Loucy (cell line): ENCODE measurements around the gene RNASET2.
"Not testable (repeated sequence)": the region's sequence is repeated elsewhere in the genome, so short reads cannot be mapped to it uniquely, and the experiment has no call there.

ENCODE experiments used
- H2AFZ ChIP-seq: fragments of 200-600 bp; sonication (generic); 2 replicates; pipeline ENCODE4 v1.6.0; 2016; ENCODE audit warnings: antibody characterized with exemption, mild to moderate bottlenecking, low read length, moderate library complexity
- H3F3A ChIP-seq: fragments of 200-600 bp; 2 replicates; pipeline ENCODE4 v1.6.0; 2016; ENCODE audit warnings: antibody characterized with exemption, low read depth, mild to moderate bottlenecking
- H3K27me3 ChIP-seq: fragments of 200-600 bp; sonication (generic); 2 replicates; pipeline ENCODE4 v1.6.1; 2014; ENCODE audit warnings: low read length, mild to moderate bottlenecking; ENCODE audit not compliant: insufficient read depth, poor library complexity, severe bottlenecking
- H3K36me3 ChIP-seq: fragments of 200-600 bp; sonication (generic); 2 replicates; pipeline ENCODE4 v1.6.1; 2016; ENCODE audit warnings: low read length; ENCODE audit not compliant: insufficient read depth
- H3K4me1 ChIP-seq: fragments of 200-600 bp; sonication (generic); 2 replicates; pipeline ENCODE4 v1.5.1; 2014; ENCODE audit warnings: low read length, mild to moderate bottlenecking; ENCODE audit not compliant: insufficient read depth, poor library complexity, severe bottlenecking
- H3K4me2 ChIP-seq: fragments of 200-600 bp; sonication (generic); 2 replicates; pipeline ENCODE4 v1.6.0; 2014; ENCODE audit warnings: antibody characterized with exemption, low read length, low read depth, mild to moderate bottlenecking; ENCODE audit not compliant: poor library complexity, severe bottlenecking
- H3K4me3 ChIP-seq: fragments of 200-600 bp; sonication (generic); 2 replicates; pipeline ENCODE4 v1.5.1; 2014; ENCODE audit warnings: low read length, mild to moderate bottlenecking, mixed read lengths; ENCODE audit not compliant: poor library complexity, severe bottlenecking
- H3K79me2 ChIP-seq: fragments of 200-600 bp; sonication (generic); 2 replicates; pipeline ENCODE4 v1.6.1; 2014; ENCODE audit warnings: low read length; ENCODE audit not compliant: insufficient read depth
- H3K9ac ChIP-seq: fragments of 200-600 bp; sonication (generic); 2 replicates; pipeline ENCODE4 v1.6.0; 2014; ENCODE audit warnings: mild to moderate bottlenecking, low read depth, low read length, moderate library complexity; ENCODE audit not compliant: poor library complexity, severe bottlenecking
- H3K9me2 ChIP-seq: fragments of 200-600 bp; sonication (generic); replicated peaks from 2 replicates; pipeline ENCODE4 v1.6.1; 2016; ENCODE audit warnings: low read depth, low read length, mixed read lengths
- H3K9me3 ChIP-seq: fragments of 200-600 bp; sonication (generic); 2 replicates; pipeline ENCODE4 v1.6.1; 2014; ENCODE audit warnings: mild to moderate bottlenecking, antibody characterized with exemption, low read length, low read depth; ENCODE audit not compliant: insufficient read depth
- H4K20me1 ChIP-seq: fragments of 200-600 bp; sonication (generic); 2 replicates; pipeline ENCODE4 v1.6.0; 2014; ENCODE audit warnings: antibody characterized with exemption, low read length, mild to moderate bottlenecking; ENCODE audit not compliant: insufficient read depth, poor library complexity, severe bottlenecking
- EZH2phosphoT487 ChIP-seq: fragments of 200-600 bp; IDR thresholded peaks from 2 replicates; pipeline ENCODE4 v1.6.1; 2018; ENCODE audit warnings: antibody characterized with exemption, mild to moderate bottlenecking, moderate library complexity, borderline replicate concordance
- TF ChIP-seq, protein P1 (sequence below): fragments of 200-600 bp; sonication (generic); conservative IDR thresholded peaks from 2 replicates; pipeline ENCODE4 v1.5.1; 2014; ENCODE audit warnings: mild to moderate bottlenecking, antibody characterized with exemption, low read length

The RNASET2 gene

DNA sequence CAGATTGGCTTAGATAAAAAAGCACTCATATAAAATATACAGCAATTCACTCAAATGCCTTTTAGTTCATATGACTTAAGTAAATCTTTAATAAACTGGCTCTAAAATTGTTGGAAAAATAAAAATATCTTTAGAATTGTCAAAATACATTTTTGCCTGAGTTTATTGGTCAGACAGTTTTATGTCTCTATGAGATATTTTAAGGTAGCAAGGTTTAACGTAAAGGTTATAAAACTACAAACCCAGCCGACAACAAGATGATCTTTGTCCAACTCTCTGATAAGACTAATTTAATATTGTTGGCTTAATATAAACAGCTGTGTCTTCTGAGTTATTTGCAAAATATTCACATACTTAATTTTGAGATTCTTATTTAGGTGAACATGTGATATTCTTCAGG, 39.5 kb downstream of the RNASET2 start:
- no peaks in the 10 kb centered on the region for H3K4me1 ChIP-seq
- H3K9ac ChIP-seq = no peak overlapping the region
- H2AFZ ChIP-seq = no peak overlapping the region
- H3K79me2 ChIP-seq = no peaks in the 10 kb centered on the region
- no peaks in the 10 kb centered on the region for H3F3A ChIP-seq
- H3K9me3 ChIP-seq = peaks cover 4% of the 10 kb centered on the region; the same call in 1 of the 2 replicates
- no peak overlapping the region for H3K4me3 ChIP-seq
- no peak overlapping the region for H3K4me2 ChIP-seq
- no peak for TF ChIP-seq EZH2phosphoT487
- TF ChIP-seq, protein P1, sequence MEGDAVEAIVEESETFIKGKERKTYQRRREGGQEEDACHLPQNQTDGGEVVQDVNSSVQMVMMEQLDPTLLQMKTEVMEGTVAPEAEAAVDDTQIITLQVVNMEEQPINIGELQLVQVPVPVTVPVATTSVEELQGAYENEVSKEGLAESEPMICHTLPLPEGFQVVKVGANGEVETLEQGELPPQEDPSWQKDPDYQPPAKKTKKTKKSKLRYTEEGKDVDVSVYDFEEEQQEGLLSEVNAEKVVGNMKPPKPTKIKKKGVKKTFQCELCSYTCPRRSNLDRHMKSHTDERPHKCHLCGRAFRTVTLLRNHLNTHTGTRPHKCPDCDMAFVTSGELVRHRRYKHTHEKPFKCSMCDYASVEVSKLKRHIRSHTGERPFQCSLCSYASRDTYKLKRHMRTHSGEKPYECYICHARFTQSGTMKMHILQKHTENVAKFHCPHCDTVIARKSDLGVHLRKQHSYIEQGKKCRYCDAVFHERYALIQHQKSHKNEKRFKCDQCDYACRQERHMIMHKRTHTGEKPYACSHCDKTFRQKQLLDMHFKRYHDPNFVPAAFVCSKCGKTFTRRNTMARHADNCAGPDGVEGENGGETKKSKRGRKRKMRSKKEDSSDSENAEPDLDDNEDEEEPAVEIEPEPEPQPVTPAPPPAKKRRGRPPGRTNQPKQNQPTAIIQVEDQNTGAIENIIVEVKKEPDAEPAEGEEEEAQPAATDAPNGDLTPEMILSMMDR = no peak
- H3K36me3 ChIP-seq = no peaks in the 10 kb centered on the region
- no peaks in the 10 kb centered on the region for H3K27me3 ChIP-seq
- H4K20me1 ChIP-seq = no peaks in the 10 kb centered on the region
- H3K9me2 ChIP-seq = no peaks in the 10 kb centered on the region

GRCh38 chr6:166915484-166915883, 40.9 kb downstream of the RNASET2 start:
- not testable (repeated sequence) for H3K36me3 ChIP-seq, H3F3A ChIP-seq, H3K9ac ChIP-seq, H3K4me1 ChIP-seq, H2AFZ ChIP-seq, H3K9me3 ChIP-seq, H4K20me1 ChIP-seq, H3K79me2 ChIP-seq, H3K4me3 ChIP-seq, H3K27me3 ChIP-seq, H3K4me2 ChIP-seq, H3K9me2 ChIP-seq

DNA sequence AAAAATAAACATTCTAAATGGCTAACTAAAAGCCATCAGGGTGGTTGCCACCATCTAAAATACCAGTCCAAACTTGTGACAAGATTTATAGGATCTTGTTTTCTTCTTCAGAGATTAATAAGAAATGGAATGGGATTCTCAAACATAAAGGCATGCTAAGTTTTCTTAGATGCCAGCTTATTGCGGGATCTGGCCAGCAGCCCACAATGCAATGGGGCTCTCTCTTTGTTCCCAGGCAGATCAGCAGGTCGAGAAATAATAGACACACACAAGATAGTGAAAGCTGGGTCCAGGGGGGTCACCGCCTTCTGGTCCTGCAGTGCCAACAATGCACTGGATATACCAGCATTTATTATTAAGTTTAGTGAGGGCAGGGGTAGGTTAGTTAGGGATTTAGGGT, 41.4 kb downstream of the RNASET2 start:
- not testable (repeated sequence) for H3K4me1 ChIP-seq, H3K27me3 ChIP-seq, H3K9me3 ChIP-seq, H4K20me1 ChIP-seq, H3K36me3 ChIP-seq, H3K4me3 ChIP-seq, H3K79me2 ChIP-seq, H3K4me2 ChIP-seq, H2AFZ ChIP-seq, H3K9ac ChIP-seq, H3F3A ChIP-seq, H3K9me2 ChIP-seq

DNA sequence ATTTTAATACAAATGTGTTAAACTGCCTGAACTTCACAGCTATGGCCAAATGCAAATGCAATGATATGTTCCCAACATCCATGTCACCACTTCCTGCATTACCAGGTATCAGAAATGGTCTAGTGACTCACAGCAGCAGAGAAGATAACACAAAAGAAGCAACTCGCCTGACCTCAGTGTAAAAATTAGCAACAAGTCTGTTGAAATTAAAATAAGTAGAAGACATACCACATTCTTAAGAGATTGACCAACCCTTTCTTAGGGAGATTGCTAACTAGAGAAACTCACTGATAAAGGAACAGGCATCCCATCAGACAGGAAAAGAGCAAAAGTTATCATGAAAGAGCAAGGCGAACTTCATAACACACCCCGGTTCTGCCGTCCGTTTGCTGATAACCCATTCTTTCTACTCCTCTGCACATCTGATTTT, 45.1 kb downstream of the RNASET2 start:
- no peaks in the 10 kb centered on the region for H3K9me2 ChIP-seq
- H3K4me1 ChIP-seq = no peaks in the 10 kb centered on the region
- no peaks in the 10 kb centered on the region for H3K9me3 ChIP-seq
- H3K4me3 ChIP-seq = no peak overlapping the region
- TF ChIP-seq EZH2phosphoT487 = no peak
- TF ChIP-seq, protein P1 = no peak
- no peak overlapping the region for H3K4me2 ChIP-seq
- H3K79me2 ChIP-seq = no peaks in the 10 kb centered on the region
- H4K20me1 ChIP-seq = no peaks in the 10 kb centered on the region
- H3F3A ChIP-seq = no peaks in the 10 kb centered on the region
- H3K36me3 ChIP-seq = no peaks in the 10 kb centered on the region
- H3K9ac ChIP-seq = no peak overlapping the region
- H3K27me3 ChIP-seq = no peaks in the 10 kb centered on the region
- H2AFZ ChIP-seq = no peak overlapping the region
